CD4-positive, alpha-beta T cell (primary cell): ENCODE results near the gene LANCL1. TPM values are rescaled to one million over a fixed set of nuclear protein-coding genes. Genes with fewer than 3 reads are reported as not detected.

ENCODE experiments used
- ATAC-seq: fragments of 200-7000 bp; cut with Tn5 transposase; one replicate; pipeline ENCODE4 v1.10.0; 2022; ENCODE audit warnings: mild to moderate bottlenecking; ENCODE audit not compliant: poor library complexity
- CTCF ChIA-PET: fragments of 350-600 bp; sonication (Branson Sonifier 250); formaldehyde crosslinking; loops from one replicate; lab custom pipeline; 2021; ENCODE audit warnings: antibody characterized with exemption, inconsistent platforms; lab: Charles Lee
- POLR2A ChIA-PET: fragments of 350-600 bp; sonication (Branson Sonifier 250); formaldehyde crosslinking; loops from one replicate; lab custom pipeline; 2021; ENCODE audit warnings: antibody characterized with exemption, inconsistent platforms; lab: Charles Lee
- DNase-seq, 14 experiments: peaks; one replicate each; pipeline ENCODE4 v3.0.0-alpha.2; 2013 to 2020; ENCODE audit warnings: mixed read lengths in 2 of 14
- H3K27ac ChIP-seq, 2 donors: one replicate each; pipeline versions ENCODE4 v1.5.1 to v1.7.0; 2013; ENCODE audit warnings: low read length in 2 of 2, low read depth in 1 of 2, mild to moderate bottlenecking in 1 of 2
- H3K27me3 ChIP-seq, 2 experiments: 1 replicate in 1 of 2; 2 replicates in 1 of 2; pipeline versions ENCODE4 v1.6.1 to v1.7.0; 2013; ENCODE audit warnings: low read length in 2 of 2, control low read depth in 1 of 2, mild to moderate bottlenecking in 1 of 2, moderate library complexity in 1 of 2; ENCODE audit not compliant: insufficient read depth in 2 of 2, control insufficient read depth in 1 of 2
- H3K36me3 ChIP-seq: one replicate; pipeline ENCODE4 v1.6.1; 2013; ENCODE audit warnings: low read length, control low read depth; ENCODE audit not compliant: insufficient read depth
- H3K4me1 ChIP-seq: one replicate; pipeline ENCODE4 v1.6.1; 2013; ENCODE audit warnings: low read length, control low read depth; ENCODE audit not compliant: insufficient read depth
- H3K4me3 ChIP-seq: one replicate; pipeline ENCODE4 v1.5.1; 2013; ENCODE audit warnings: mild to moderate bottlenecking, low read length, moderate library complexity
- H3K9me3 ChIP-seq, 2 experiments: 1 replicate in 1 of 2; 2 replicates in 1 of 2; pipeline versions ENCODE4 v1.6.1 to v1.7.0; 2013; ENCODE audit warnings: low read length in 2 of 2, mild to moderate bottlenecking in 2 of 2, control low read depth in 1 of 2, moderate library complexity in 1 of 2; ENCODE audit not compliant: control insufficient read depth in 1 of 2, insufficient read depth in 1 of 2
- H3K27ac Mint-ChIP-seq: one replicate; pipeline ENCODE4 v1.8.0; 2020; ENCODE audit warnings: mixed read lengths
- H3K27me3 Mint-ChIP-seq: one replicate; pipeline ENCODE4 v1.8.0; 2021; ENCODE audit warnings: mixed read lengths
- H3K36me3 Mint-ChIP-seq: one replicate; pipeline ENCODE4 v1.8.0; 2021; ENCODE audit warnings: low read depth, mixed read lengths
- H3K4me1 Mint-ChIP-seq: one replicate; pipeline ENCODE4 v1.8.0; 2021; ENCODE audit warnings: low read depth, mixed read lengths
- H3K4me3 Mint-ChIP-seq: one replicate; pipeline ENCODE4 v1.8.0; 2020; ENCODE audit warnings: mild to moderate bottlenecking, mixed read lengths
- H3K9me3 Mint-ChIP-seq: one replicate; pipeline ENCODE4 v1.8.0; 2020; ENCODE audit warnings: mixed read lengths
- intact Hi-C, 2 experiments: fragments of 100-400 bp; cut with DNase I in 1 of 2; cut with micrococcal nuclease in 1 of 2; formaldehyde crosslinking; loops; one replicate each; pipeline versions ENCODE4 v1.15.1 to v1.9.0; 2023 to 2025; cut with DNase I, micrococcal nuclease
- total RNA-seq, 174 experiments: library from RNA in 2 of 174; stranded (reverse) in 2 of 174; gene quantifications; one replicate each; pipeline ENCODE4 v1.2.3 and lab custom pipeline; 2021 to 2026
- TF ChIP-seq, protein P1 (sequence below): fragments of 200-600 bp; IDR thresholded peaks from one replicate; pipeline ENCODE4 v1.8.0; 2022; ENCODE audit warnings: antibody characterized with exemption, mild to moderate bottlenecking

The LANCL1 gene
- total RNA-seq, 2 experiments from 2014 or later, result 22.4 to 23.3 TPM

DNA sequence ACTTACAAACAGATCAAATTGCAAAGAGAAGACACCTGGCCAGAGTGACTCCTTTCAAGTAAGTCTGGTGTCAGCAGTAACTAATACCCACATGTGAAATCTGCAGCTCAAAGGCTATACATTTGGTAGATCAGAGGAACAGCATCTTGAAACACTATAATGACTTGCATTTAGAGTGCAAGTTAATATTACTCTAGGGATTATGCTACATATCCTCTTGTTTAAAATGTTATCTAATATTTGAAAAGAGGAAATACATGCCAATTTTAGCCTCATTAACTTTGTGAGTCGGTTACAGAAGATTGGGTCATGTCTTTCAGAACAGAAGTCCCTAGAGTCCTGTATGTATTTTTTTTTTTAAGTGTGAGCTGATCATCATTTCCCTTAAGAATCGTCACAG lies 15.2 kb downstream of the LANCL1 start:
- CTCF ChIA-PET, result interaction anchor here (1.0 kb wide), 1 partner anchor 41 kb away, joined by 3 read pairs; no protein-coding TSS in a partner anchor
- Mint-ChIP-seq H3K27ac (no peak overlapping the region), H3K4me3 (no peak overlapping the region), H3K4me1 (peaks cover 17% of the 10 kb centered on the region), H3K36me3 (peaks cover 94% of the 10 kb centered on the region), H3K9me3 (no peaks in the 10 kb centered on the region), H3K27me3 (no peaks in the 10 kb centered on the region)
- H3K4me3 ChIP-seq, result no peak overlapping the region
- TF ChIP-seq, protein P1, sequence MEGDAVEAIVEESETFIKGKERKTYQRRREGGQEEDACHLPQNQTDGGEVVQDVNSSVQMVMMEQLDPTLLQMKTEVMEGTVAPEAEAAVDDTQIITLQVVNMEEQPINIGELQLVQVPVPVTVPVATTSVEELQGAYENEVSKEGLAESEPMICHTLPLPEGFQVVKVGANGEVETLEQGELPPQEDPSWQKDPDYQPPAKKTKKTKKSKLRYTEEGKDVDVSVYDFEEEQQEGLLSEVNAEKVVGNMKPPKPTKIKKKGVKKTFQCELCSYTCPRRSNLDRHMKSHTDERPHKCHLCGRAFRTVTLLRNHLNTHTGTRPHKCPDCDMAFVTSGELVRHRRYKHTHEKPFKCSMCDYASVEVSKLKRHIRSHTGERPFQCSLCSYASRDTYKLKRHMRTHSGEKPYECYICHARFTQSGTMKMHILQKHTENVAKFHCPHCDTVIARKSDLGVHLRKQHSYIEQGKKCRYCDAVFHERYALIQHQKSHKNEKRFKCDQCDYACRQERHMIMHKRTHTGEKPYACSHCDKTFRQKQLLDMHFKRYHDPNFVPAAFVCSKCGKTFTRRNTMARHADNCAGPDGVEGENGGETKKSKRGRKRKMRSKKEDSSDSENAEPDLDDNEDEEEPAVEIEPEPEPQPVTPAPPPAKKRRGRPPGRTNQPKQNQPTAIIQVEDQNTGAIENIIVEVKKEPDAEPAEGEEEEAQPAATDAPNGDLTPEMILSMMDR, result no peak
- POLR2A ChIA-PET, result no interaction called here
- no peak for ATAC-seq
- peaks cover 62% of the 10 kb centered on the region for H3K36me3 ChIP-seq
- H3K27ac ChIP-seq, result no peak overlapping the region
- intact Hi-C loops, result no loop called here
- no peaks in the 10 kb centered on the region for H3K4me1 ChIP-seq
- no peaks in the 10 kb centered on the region for H3K27me3 ChIP-seq
- no peaks in the 10 kb centered on the region for H3K9me3 ChIP-seq
- no peak for DNase-seq

DNA sequence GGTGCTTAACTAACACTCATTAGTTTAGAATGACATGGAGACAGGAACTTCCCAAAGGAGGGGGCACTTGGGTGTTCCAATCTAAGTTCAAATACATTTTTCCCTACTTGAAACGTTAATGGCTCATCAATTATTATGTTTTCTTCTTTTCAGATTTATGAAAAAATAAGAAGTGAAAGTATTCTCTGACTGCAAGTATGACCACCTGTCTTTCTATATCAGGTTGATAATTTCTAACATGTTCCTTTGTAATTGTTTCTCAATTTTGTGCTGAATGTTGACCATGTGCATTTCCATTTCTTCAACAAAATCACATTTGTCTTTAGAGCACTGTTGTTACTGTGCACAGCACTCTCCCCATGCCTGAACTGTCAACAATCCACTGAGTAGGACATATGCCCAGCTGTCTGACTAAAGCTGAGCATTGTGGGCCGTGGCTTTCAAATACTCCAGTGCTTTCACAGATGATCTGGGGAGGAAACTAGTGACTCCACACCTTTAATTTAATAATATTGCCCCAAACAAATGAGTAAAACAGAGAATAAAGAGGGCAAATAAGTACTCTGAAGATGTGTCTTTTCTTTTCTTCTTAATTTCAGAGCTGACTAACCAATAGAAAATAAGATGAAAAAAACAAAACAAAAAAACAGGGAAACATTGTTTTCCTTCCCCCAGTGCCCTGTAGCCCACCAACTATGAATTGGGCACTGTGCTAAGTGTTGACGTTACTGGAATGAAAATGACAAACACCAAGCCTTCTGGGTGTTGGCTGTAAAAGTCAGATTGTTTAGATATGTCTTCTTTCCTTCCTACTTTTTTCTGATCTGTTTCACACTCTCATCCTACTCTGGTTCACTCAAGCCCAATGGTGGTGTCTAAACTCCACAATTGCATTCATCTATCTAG lies 16.0 kb downstream of the LANCL1 start:
- TF ChIP-seq, protein P1, result no peak
- Mint-ChIP-seq H3K4me3 (no peak overlapping the region), H3K27me3 (no peaks in the 10 kb centered on the region), H3K27ac (no peak overlapping the region), H3K36me3 (peaks cover 94% of the 10 kb centered on the region), H3K9me3 (no peaks in the 10 kb centered on the region), H3K4me1 (peaks cover 17% of the 10 kb centered on the region)
- DNase-seq (no peak), ATAC-seq (no peak)
- CTCF ChIA-PET, result no interaction called here
- H3K27ac ChIP-seq, result no peak overlapping the region
- H3K4me3 ChIP-seq, result no peak overlapping the region
- no peaks in the 10 kb centered on the region for H3K27me3 ChIP-seq
- H3K9me3 ChIP-seq, result no peaks in the 10 kb centered on the region
- peaks cover 54% of the 10 kb centered on the region for H3K36me3 ChIP-seq
- intact Hi-C loops, result no loop called here
- POLR2A ChIA-PET, result no interaction called here
- no peaks in the 10 kb centered on the region for H3K4me1 ChIP-seq

DNA sequence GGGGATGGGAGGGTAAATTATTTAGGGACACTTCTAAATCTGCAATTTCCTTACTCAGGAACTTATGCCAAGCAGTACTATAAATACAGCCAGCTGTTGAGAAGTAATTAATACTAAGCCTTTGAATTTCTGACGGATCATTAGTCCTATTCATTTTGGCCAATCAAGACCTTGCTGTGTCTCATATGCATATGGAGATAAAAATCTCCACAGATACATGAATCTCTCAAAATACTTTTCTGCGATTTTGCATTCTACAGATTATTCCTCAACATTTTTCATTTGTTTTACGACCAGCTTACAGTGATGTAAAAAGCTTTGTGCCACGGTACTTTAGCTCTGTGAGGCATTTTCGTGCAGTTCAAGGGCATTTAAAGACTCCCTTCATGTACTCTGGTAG lies 16.7 kb downstream of the LANCL1 start:
- TF ChIP-seq, protein P1, result no peak
- Mint-ChIP-seq H3K9me3 (no peaks in the 10 kb centered on the region), H3K36me3 (peaks cover 94% of the 10 kb centered on the region), H3K27ac (no peak overlapping the region), H3K4me1 (peaks cover 17% of the 10 kb centered on the region), H3K27me3 (no peaks in the 10 kb centered on the region), H3K4me3 (no peak overlapping the region)
- DNase-seq (no peak), ATAC-seq (no peak)
- CTCF ChIA-PET, result no interaction called here
- intact Hi-C loops, result no loop called here
- POLR2A ChIA-PET, result no interaction called here
- Histone ChIP-seq H3K4me1 (no peaks in the 10 kb centered on the region), H3K27me3 (no peaks in the 10 kb centered on the region), H3K36me3 (peaks cover 54% of the 10 kb centered on the region), H3K27ac (no peak overlapping the region), H3K9me3 (no peaks in the 10 kb centered on the region), H3K4me3 (no peak overlapping the region)
